Measurements from ENCODE around the gene CAPZB.

- TF ChIP-seq CTCF (IDR thresholded peaks at IDR 0.05; ENCODE audit: insufficient read depth, low read length, poor library complexity, severe bottlenecking) (no peak), EZH2phosphoT487 (conservative IDR thresholded peaks at IDR 0.05; ENCODE audit: low read length) (no peak)
These were observed 177.4 kb downstream of the CAPZB start for GRCh38 chr1:19307794-19308508.
